Erythroblast (primary cell): ENCODE measurements around the gene ORAI2.

ENCODE experiments used
- GATA1 ChIP-seq: IDR thresholded peaks from 2 replicates; pipeline ENCODE4 v1.6.1; 2011; ENCODE audit warnings: low read depth, mild to moderate bottlenecking, control low read depth, low read length, moderate library complexity
- POLR2A ChIP-seq: IDR thresholded peaks from 2 replicates; pipeline ENCODE4 v1.6.1; 2011; ENCODE audit warnings: mild to moderate bottlenecking, low read length

DNA sequence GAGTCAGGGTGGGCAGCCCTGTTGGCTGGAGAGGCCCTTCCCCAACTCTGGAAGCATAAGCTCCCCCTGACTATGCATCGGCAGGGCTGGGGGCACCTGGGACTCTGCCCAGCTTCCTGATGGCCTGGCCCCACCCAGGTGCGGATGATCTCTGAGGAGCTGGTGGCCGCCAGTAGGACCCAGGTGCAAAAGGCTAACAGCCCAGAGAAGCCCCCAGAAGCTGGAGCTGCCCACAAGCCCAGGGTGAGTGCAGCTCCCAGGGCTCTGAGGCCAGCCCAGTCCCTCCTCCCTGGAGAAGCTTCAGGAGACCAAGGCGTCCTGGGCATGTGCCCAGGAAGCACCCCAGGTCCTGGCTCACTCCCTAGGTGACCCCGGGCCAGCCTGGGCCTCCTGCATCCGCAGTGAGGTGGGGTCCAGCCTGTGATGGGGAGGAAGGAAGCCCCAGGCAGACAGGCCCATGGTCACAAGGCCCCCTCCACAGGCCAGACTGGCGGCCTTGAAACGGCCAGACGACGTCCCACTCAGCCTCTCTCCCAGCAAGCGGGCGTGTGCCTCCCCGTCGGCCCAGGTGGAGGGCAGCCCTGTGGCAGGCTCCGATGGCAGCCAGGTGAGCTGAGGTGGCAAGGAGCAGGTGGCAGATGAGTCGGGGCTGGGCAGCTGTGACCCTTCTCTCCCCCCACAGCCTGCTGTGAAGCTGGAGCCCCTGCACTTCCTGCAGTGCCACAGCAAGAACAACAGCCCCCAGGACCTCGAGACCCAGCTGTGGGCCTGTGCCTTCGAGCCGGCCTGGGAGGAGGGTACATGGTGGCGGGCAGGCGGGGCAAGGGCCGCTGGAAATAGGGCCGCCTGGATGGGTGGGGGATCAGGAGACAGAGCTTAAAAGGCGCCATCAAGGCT is 34.5 kb downstream of the ORAI2 start:
- TF ChIP-seq POLR2A: no peak
- TF ChIP-seq GATA1: no peak
